ENCODE data around the gene PDGFRB. TPM values are rescaled to one million over a fixed set of nuclear protein-coding genes. Genes with fewer than 3 reads are reported as not detected.

The PDGFRB gene
- polyA plus RNA-seq, 1 donor from 2014 or later: not detected

- H3K27me3 ChIP-seq (ENCODE audit: insufficient read depth, low read depth, low read length): no peaks in the 10 kb centered on the region
Measured at GRCh38 chr5:150104550-150104870, 51.1 kb downstream of the PDGFRB start.

GRCh38 chr5:150103678-150104549 is 51.7 kb downstream of the PDGFRB start:
- H3K9me2 ChIP-seq (ENCODE audit: insufficient read depth, low read length): no peaks in the 10 kb centered on the region
- H3K4me3 ChIP-seq (ENCODE audit: low read length): no peak overlapping the region
- H4K20me1 ChIP-seq (ENCODE audit: insufficient read depth): no peaks in the 10 kb centered on the region
- no peak overlapping the region for H3K27ac ChIP-seq (ENCODE audit: low read length)
- H3K36me3 ChIP-seq (ENCODE audit: insufficient read depth, low read length): no peaks in the 10 kb centered on the region
- H3K27me3 ChIP-seq (ENCODE audit: insufficient read depth, low read depth, low read length): no peaks in the 10 kb centered on the region
- no peak overlapping the region for H2AFZ ChIP-seq (ENCODE audit: low read depth, low read length)
- H3K9me3 ChIP-seq (ENCODE audit: low read length): no peaks in the 10 kb centered on the region
- H3K4me2 ChIP-seq (ENCODE audit: low read length): no peak overlapping the region
- no peak overlapping the region for H3K9ac ChIP-seq (ENCODE audit: low read length)
- H3F3A ChIP-seq (ENCODE audit: insufficient read depth, low read length, poor library complexity, severe bottlenecking): no peaks in the 10 kb centered on the region
- H3K79me2 ChIP-seq (replicated peaks; ENCODE audit: insufficient read depth, low read length): no peaks in the 10 kb centered on the region
- no peak for TF ChIP-seq REST (IDR thresholded peaks at IDR 0.05; ENCODE audit: borderline replicate concordance)
- no peak for TF ChIP-seq CTCF (IDR thresholded peaks at IDR 0.05; ENCODE audit: poor library complexity, severe bottlenecking)
- no peak for TF ChIP-seq MXI1 (conservative IDR thresholded peaks at IDR 0.05; ENCODE audit: poor library complexity, severe bottlenecking)
- TF ChIP-seq POLR2AphosphoS5 (IDR thresholded peaks at IDR 0.05): no peak
- TF ChIP-seq EP300 (conservative IDR thresholded peaks at IDR 0.05; ENCODE audit: poor library complexity, severe bottlenecking): no peak

More at GRCh38 chr5:150104550-150104870, 51.1 kb downstream of the PDGFRB start:
- Histone ChIP-seq H2AFZ (ENCODE audit: low read depth, low read length) (no peak overlapping the region), H3K4me2 (ENCODE audit: low read length) (no peak overlapping the region), H3F3A (ENCODE audit: insufficient read depth, low read length, poor library complexity, severe bottlenecking) (no peaks in the 10 kb centered on the region), H3K9ac (ENCODE audit: low read length) (no peak overlapping the region), H3K4me3 (ENCODE audit: low read length) (no peak overlapping the region), H4K20me1 (ENCODE audit: insufficient read depth) (no peaks in the 10 kb centered on the region), H3K79me2 (replicated peaks; ENCODE audit: insufficient read depth, low read length) (no peaks in the 10 kb centered on the region), H3K36me3 (ENCODE audit: insufficient read depth, low read length) (no peaks in the 10 kb centered on the region), H3K27ac (ENCODE audit: low read length) (no peak overlapping the region), H3K9me2 (ENCODE audit: insufficient read depth, low read length) (no peaks in the 10 kb centered on the region), H3K9me3 (ENCODE audit: low read length) (no peaks in the 10 kb centered on the region)
- TF ChIP-seq CTCF (IDR thresholded peaks at IDR 0.05; ENCODE audit: poor library complexity, severe bottlenecking): no peak
- TF ChIP-seq TAF1 (IDR thresholded peaks at IDR 0.05; ENCODE audit: low read depth): no peak
- TF ChIP-seq REST (IDR thresholded peaks at IDR 0.05; ENCODE audit: borderline replicate concordance): no peak
- TF ChIP-seq EP300 (conservative IDR thresholded peaks at IDR 0.05; ENCODE audit: poor library complexity, severe bottlenecking): no peak
- TF ChIP-seq RAD21 (conservative IDR thresholded peaks at IDR 0.05): no peak
- TF ChIP-seq MXI1 (conservative IDR thresholded peaks at IDR 0.05; ENCODE audit: poor library complexity, severe bottlenecking): no peak
- TF ChIP-seq EZH2 (IDR thresholded peaks at IDR 0.05; ENCODE audit: borderline replicate concordance, insufficient read depth, low read length, poor library complexity, severe bottlenecking): no peak
- no peak for TF ChIP-seq SMC3 (conservative IDR thresholded peaks at IDR 0.05; ENCODE audit: poor library complexity)
- TF ChIP-seq POLR2AphosphoS5 (IDR thresholded peaks at IDR 0.05): no peak

Measured in neural cell (in vitro differentiated cells).